IPS-11a (cell line): ENCODE measurements around the gene CDK13.
"Not testable (repeated sequence)": the region's sequence is repeated elsewhere in the genome, so short reads cannot be mapped to it uniquely, and the experiment has no call there.

Experiments used
- H3K4me3 ChIP-seq: one replicate; pipeline ENCODE4 v1.5.1; 2013; ENCODE audit warnings: low read depth, low read length, control low read depth

The CDK13 gene

DNA sequence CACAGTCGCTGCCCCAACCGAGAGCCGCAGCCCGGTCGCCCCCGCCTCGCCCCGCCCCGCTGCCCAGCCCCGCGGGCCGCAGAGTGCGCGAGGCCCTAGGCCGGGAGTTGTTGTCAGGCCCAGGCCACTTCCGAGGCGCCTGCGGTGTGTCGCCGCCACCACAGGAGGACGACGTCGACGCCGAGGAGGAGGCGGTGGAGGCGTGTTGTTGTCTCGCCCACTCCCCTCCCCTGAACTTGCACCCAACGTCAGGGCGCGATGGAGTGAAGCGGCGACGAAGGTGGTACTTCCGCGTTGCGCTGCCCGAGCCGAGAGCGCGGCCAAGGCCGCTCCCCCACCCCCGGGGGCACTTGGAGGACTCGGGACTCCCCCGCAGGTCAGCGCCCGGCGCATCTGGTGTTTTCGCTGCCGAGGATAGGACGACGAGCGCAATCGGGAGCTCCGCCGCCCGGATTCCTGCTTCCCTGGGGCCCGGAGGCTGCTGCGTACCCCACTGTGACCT, at the start of gene CDK13:
Gene CDK13 (plus strand): TSS at position 286 of the 502 bp plus-strand sequence. CDS start 386 bp downstream, outside the sequence.
- peak within 1 kb of the TSS; percentile 94 for H3K4me3 ChIP-seq

DNA sequence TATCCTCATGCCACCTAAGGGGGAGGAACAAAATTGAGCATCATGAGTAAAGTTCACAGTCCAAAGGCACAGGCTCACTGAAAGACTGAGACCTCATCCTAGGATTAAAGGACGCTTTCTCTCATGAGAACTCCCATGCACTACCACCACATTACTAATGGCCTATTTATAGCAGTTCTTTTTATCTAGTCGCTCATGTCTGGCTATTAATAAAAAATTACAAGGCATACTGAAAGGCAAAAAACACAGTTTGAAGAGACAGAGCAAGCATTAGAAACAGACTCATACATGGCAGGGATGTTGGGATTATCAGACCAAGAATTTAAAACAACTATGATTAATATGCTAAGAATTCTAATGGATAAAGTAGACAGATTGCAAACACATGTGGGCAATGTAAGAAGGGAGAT, 46.0 kb upstream of the CDK13 start:
- H3K4me3 ChIP-seq: no peak overlapping the region

DNA sequence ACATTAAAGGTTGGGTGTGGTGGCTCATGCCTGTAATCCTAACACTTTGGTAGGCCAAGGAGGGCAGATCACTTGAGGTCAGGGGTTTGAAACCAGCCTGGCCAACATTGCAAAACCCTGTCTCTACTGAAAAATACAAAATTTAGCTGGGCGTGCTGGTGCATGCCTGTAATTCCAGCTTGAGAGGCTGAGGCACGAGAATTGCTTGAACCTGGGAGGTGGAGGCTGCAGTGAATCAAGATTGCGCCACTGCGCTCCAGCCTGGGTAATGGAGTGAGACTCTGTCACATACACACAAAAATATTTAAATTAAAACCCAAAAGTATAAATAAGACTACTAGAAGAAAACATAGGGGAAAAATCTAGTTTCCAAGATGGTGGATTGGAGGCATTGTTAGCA, 41.9 kb upstream of the CDK13 start:
- no peak overlapping the region for H3K4me3 ChIP-seq

DNA sequence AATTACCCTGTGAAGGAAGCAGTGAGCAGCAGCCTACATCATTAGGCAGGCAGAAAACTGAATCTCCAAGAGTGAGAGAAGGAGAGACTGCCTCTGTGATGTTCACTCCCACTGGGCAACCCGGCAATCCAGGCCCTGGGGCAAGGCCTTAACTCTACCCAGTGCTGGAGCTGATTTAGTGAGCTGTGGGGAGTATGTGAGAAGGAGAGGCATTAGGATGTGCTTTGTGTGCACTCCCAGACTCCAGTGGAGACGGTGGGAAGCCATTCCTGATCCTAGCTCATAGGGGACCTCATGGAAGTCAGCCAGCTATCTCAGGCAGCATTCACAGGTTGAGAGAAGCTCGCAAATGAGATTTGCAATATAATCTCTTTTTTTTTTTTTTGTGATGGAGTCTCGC, 41.1 kb upstream of the CDK13 start:
- no peak overlapping the region for H3K4me3 ChIP-seq

DNA sequence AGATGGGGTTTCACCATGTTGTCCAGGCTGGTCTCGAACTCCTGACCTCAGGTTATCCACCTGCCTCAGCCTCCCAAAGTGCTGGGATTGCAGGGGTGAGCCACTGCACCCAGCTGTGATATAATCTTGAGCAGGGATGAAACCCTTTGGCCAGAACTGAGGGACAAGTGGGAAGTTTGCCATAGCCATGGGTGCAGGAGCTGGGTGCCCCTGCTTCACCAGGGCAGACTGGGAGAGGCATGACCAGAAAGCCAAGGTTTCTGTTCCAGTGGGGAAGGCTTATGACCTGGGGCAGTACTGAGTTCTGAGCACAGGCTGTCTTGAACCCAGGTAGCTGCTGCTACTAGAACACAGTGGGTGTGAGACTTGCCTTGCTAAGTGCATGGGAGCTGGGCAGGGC, 40.5 kb upstream of the CDK13 start:
- H3K4me3 ChIP-seq: no peak overlapping the region

DNA sequence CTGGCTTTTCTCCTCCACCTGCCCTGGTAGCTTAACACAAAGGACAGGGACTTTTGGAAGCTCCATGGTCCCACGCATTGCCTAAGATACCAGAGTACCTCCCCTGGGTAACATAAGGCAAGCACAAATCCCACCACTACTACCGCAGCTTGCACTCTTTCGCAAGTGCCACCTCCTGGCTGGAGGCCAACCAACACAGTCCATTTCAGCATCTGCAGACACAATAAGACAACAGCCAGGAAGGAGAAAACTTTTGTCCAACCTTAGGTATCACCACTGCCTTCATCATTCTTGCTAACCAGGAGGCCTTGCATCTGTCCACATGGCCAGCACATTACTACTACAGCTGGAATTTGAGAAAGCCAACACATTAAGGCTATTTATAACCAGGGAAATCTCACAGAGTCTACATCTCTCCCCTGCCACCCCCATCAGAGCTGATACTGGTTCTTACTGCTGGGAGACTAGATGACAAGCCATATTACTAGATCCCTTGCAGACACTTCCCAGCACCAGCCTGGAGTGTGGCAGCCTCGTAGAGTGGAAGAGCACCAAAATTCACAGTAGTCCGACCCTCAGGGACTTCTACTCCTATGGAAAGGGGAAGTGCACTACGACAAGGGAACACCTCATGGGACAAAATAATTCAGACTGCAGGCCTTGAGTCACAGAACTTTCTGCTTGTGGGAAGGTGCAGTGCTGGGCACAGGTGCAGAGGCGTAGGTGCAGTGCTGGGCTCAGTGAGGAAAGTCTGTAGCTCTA, 39.8 kb upstream of the CDK13 start:
- H3K4me3 ChIP-seq: no peak overlapping the region

DNA sequence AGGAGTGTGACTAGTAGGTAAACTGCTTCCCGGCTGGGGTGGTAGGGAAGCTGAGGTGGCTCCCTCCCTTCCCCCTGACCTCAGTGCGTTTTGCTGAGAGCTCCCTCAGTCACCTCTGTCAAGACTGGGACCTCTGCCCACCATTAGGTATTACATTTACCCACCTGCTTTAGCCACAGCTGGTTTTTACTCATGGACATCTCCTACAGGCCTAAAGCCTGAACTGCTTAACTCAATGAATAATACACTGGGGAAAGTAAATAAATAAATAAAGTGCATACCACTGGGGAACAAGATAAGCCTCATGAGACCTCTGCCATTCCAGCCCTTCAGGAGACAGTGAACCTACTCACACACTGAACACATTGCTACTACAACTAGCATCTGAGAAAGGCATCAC, 38.9 kb upstream of the CDK13 start:
- no peak overlapping the region for H3K4me3 ChIP-seq

DNA sequence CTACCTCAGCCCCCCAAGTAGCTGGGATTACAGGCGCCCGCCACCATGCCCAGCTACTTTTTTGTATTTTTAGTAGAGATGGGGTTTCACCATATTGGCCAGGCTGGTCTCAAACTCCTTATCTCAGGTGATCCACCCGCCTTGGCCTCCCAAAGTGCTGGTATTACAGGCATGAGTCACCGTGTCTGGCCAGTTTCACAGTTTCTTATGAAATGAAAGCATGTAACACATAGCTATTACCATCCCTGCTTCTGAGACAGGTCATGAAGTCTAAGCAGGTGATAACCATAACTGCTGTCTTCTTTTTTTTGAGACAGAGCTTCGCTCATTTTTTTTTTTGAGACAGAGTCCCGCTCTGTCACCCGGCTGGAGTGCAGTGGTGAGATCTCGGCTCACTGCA, 34.2 kb upstream of the CDK13 start:
- not testable (repeated sequence) for H3K4me3 ChIP-seq

DNA sequence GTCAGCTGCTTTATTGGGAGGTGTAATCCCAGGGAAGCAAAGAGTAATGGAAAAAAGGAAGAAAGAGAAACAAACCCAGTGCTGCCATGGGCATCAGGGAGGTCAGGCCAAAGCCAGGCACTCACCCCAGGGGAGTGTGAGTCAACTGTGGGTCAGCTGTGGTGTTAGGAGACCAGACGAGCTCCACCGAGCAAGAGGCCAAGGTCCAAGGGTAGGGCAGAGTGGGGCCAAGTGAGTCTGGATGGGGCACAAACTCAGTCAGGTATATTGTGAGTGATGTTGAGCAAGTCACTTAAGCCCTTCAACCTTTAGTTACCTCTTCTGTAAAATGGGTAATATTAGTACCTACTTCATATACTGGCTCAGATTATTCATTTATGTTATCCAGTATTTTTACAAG, 30.4 kb upstream of the CDK13 start:
- H3K4me3 ChIP-seq: no peak overlapping the region

DNA sequence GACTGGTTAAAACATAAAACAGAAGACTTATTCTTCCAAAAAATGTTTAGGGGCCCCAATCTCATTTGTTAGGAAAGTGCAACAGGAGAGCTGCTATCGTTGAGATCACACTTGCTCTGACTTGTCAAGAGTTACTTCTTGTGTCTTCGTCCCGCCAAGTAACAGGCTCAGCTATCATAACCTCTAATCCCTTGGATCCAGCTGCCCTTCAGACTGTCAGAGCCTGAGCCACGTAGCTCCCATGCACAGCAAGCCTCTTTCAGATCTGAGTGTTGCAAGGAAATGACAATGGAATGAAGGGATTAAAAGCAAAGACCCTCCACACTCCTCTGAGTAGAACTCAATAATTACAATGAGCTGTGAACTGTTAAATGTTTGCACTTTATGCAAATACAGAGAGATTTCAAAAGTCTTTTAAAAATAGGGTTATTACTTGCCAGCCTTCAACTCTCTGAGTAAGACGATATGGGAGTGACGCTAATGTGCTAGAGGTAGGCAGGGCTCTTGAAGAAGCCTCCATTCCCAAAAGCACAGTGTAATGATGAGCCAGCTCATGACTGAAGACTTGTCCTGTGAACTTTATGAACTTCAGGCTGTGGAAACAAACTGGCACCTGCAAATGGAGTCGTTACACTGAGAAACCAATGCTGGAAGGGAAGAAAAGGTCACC, 28.4 kb upstream of the CDK13 start:
- H3K4me3 ChIP-seq: no peak overlapping the region

DNA sequence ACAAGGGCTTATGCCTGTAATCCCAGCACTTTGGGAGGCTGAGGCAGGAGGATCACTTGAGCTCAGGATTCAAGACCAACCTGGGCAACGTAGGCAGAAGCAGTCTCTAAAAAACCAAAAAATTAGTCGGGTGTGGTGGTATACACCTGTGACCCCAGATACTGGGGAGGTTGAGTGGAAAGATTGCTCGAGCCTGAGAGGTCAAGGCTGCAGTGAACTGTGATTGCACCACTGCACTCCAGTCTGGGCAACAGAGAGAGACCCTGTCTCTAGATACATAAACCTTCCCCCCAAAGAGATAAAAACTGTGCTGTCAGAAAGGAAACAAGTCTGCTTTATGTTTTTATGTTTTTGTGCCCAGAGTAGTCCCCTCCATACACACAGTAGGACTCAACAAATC, 27.5 kb upstream of the CDK13 start:
- H3K4me3 ChIP-seq: no peak overlapping the region

DNA sequence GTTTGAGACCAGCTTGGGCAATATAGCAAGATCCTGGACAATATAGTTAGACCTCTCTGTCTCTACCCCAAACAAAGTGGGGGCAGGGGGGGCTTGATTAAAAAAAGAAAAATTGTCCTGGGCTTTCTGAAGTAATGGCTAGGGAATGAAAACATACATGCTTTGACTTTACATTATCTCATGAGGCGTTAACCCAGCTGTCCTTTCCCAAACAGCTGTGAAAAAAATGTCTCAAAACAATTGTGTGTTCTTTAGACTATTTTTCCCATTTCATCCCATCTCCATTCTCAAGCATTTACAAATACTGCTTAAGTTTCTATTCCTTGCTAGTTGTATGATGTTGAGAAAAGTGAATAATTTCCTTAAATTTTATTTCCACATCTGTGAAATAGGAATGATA, 27.0 kb upstream of the CDK13 start:
- H3K4me3 ChIP-seq: no peak overlapping the region

DNA sequence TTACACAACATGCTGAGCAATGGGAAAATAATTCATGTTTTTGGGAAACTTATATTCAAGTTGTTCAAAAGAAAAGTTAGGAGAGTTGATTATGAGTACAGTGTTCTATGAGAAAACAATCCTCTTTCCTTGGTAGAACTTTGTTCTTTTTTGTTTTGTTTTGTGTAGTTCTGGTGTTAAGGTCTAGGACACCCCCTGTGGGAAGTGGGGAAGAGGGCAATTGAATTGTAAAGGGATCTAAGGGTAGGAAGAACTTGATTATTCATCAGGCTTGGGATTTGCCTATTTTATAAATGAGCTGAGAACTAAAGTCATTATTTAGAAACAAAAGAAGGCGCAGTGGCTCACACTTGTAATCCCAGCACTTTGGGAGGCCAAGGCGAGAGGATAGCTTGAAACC, 25.9 kb upstream of the CDK13 start:
- H3K4me3 ChIP-seq: no peak overlapping the region

DNA sequence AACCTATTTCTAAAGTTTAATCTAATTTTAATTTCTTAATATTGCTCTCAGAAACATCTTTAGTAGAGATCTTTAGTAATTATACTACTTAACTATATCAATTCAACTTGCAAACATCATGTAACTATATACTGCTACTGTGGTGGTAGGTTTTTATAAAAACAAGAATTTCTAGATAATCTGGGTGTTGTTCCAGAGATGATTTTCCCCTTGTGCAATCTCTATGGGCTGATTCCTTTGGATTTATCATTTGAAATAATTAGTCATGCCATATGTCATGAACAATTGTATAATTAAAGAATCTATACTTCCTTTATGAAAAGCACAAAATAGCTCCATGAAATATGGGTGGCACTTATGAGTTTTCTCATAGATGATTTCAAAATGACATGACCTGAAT, 23.9 kb upstream of the CDK13 start:
- no peak overlapping the region for H3K4me3 ChIP-seq

DNA sequence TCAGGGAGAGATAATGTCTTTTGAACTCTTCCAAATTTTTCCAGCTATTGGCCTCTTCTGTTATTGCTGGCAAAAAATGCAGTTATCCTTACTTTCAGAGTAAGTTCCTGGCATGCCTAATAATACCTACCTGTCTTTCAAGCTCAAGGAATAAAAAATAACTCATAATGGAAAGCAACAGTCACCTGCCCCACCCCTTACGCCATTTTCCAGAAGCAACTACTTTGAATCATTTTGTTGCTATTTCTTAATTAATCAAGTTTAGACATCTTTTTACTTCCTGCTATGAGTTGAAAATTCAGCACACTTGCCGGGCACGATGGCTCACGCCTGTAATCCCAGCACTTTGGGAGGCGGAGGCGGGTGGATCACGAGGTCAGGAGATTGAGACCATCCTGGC, 23.0 kb upstream of the CDK13 start:
- H3K4me3 ChIP-seq: no peak overlapping the region

DNA sequence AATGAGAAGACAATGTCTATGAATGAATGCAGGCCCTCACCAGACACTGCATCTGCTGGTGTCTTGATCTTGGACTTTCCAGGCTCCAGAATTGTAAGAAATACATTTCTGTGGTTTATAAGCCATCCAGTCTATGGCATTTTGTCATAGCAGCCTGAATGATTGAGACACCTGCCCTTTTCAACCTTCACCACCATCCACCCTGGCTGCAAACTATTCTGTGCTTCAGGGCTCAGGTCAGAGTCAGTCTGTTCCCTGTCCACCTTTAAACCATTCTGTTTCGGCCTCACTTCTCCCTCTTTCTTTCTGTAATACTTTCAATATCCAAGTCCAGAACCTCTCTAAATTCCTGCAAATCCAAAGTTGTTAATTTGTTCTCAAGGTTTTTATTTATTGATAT, 15.9 kb upstream of the CDK13 start:
- no peak overlapping the region for H3K4me3 ChIP-seq

DNA sequence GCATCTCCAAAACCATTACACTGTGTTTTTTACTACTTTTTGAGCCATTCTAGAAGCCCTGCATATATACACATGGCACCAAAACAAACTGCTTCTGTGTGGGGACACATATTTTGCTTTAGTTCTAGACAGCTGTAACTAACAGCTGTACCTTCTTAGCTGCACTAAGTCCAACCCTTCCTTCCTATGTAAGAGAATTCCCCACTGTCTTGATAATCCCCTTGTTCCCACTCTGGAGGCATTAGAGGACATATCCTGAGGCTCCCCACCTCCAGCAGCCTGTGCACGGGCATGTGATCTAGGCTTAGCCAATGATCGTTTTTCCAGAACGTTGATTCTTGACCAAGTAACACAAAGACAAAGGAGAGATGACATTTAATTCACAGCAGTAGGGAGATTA, 13.3 kb upstream of the CDK13 start:
- H3K4me3 ChIP-seq: no peak overlapping the region

DNA sequence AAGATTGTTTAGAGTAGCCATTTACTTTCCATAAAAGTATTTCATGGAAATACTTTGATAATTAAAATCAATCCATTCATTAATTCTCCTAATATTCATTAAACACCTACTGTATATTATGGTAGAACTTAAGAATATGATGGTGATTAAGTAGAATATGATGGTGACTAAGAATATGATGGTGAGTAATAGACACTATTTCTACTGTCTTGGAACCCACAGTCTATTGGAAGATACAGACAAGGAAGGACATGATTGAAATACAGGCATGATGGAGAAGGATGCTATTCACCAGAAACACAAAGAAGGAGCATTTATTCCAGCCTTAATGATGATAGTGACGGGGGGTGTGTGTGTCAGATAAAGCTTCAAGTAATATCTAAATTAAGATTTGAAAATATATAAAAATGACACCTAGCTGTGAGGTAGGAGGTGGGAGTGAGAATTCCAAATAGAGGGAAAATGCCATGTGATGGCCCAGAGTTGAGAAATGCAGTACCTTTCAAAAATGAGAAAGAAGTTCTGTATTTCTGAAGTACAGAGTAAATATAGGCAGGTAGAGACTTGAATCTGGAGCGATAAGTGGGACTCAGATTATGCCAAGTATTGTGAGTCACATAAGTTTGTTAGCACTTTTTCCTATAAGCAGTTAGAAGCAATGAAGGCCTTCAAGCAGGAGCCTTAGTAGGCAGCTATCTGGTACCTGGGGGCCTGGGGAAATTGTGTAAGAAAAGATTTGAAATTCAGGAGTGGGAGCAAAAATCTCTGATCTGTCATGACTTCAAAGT, 12.5 kb upstream of the CDK13 start:
- no peak overlapping the region for H3K4me3 ChIP-seq

DNA sequence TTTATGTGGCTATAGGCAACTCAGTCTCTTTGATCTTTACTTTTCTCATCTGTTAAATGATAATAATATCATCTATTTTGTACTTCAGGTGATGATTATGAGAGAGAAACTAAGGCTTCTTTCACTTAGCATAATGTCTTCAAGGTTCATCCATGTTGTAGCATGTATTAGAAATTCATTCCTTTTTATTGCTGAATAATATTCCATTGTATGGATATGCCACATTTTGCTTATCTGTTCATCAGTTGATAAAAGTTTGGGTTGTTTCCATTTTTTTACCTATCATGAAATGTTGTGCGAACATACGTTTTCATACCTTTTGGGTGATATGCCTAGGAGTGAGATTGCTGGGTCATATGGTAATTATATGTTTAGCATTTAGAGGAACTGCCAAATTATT, 7.2 kb upstream of the CDK13 start:
- H3K4me3 ChIP-seq: no peak overlapping the region

DNA sequence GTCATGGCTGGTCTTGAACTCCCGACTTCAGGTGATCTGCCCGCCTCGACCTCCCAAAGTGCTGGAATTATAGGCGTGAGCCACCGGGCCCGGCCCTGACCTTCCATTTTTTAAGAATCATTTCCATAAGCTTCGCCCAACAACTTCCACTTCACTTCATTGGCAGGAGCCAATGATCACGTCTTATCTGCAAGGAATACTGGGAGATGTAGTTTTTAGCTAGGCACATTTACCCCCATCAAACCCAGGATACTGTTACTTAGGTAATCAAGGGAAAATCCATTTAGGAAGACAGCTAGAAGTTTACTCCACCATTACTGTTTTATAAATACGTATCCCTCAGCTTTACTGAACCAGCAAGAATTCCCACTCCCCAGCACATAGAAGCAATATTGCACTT, 3.4 kb upstream of the CDK13 start:
- H3K4me3 ChIP-seq: no peak overlapping the region

DNA sequence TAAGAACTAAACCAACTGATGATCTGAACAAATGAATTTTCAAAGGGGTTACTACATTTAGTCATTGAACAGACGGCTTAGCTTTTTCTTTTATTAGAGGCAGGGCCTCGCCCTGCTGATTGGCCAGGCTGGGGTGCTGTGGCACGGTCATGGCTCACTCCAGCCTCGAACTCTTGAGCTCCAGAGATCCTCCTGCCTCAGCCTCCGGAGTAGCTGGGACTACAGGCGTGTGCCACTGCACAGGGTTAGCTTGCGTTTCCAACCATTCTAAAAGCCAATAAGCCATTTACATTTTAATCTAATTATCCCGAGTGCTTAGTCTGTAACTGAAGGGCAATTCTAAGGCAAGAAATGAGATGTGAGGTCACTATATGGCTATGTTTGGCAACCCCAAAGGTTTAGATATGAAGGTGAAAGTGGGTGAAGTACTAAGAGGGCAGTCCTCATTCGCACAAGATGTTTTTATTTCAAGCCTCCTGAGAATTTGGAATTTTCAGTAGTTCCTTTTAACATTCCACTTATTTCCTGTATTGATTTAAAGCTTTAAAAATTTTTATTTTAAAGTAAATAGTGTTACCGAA, 1.6 kb upstream of the CDK13 start:
- peak overlapping the region; percentile 94 for H3K4me3 ChIP-seq
